Heart left ventricle (tissue), 16 donors: Measurements from ENCODE around the gene L2HGDH. TPM values are rescaled to one million over a fixed set of nuclear protein-coding genes. Genes with fewer than 3 reads are reported as not detected.
A peak's percentile ranks its signal among the peaks of the same experiment; 100 is the strongest.

ENCODE experiments used
- ATAC-seq, 4 donors: fragments of 200-7000 bp; cut with Tn5 transposase; one replicate each; pipeline ENCODE4 v1.9.1; 2020 to 2022; ENCODE audit warnings: moderate library complexity in 4 of 4, mild to moderate bottlenecking in 3 of 4, moderate number of reproducible peaks in 1 of 4
- DNase-seq, 5 donors: peaks; one replicate each; pipeline ENCODE4 v3.0.0-alpha.2; 2020
- H3K27ac ChIP-seq, 12 donors: fragments of 200-600 bp; sonication (generic) in 4 of 12; one replicate each; pipeline versions ENCODE4 v1.5.0 to v1.8.0; 2016 to 2022; ENCODE audit warnings: mild to moderate bottlenecking in 2 of 12
- H3K27me3 ChIP-seq, 9 donors: fragments of 200-600 bp; sonication (generic) in 2 of 9; one replicate each; pipeline versions ENCODE4 v1.5.1 to v1.8.0; 2016 to 2022; ENCODE audit warnings: mild to moderate bottlenecking in 3 of 9
- H3K36me3 ChIP-seq, 9 donors: fragments of 200-600 bp; sonication (generic) in 2 of 9; one replicate each; pipeline versions ENCODE4 v1.5.0 to v1.8.0; 2018 to 2022; ENCODE audit warnings: mild to moderate bottlenecking in 2 of 9
- H3K4me1 ChIP-seq, 12 donors: fragments of 200-600 bp; sonication (generic) in 4 of 12; one replicate each; pipeline versions ENCODE4 v1.5.0 to v1.8.0; 2016 to 2022; ENCODE audit warnings: mild to moderate bottlenecking in 3 of 12
- H3K4me3 ChIP-seq, 12 donors: fragments of 200-600 bp; sonication (generic) in 4 of 12; one replicate each; pipeline versions ENCODE4 v1.5.0 to v1.8.0; 2017 to 2022; ENCODE audit warnings: mild to moderate bottlenecking in 9 of 12, moderate library complexity in 4 of 12
- H3K9me3 ChIP-seq, 12 donors: fragments of 200-600 bp; sonication (generic) in 4 of 12; one replicate each; pipeline versions ENCODE4 v1.5.0 to v1.8.0; 2016 to 2022; ENCODE audit warnings: mild to moderate bottlenecking in 1 of 12
- CTCF ChIP-seq, 12 donors: fragments of 200-600 bp; sonication (generic) in 4 of 12; IDR thresholded peaks; one replicate each; pipeline versions ENCODE4 v1.5.0 to v1.8.0; 2018 to 2022; ENCODE audit warnings: antibody characterized with exemption in 12 of 12, mild to moderate bottlenecking in 5 of 12
- POLR2A ChIP-seq, 2 donors: fragments of 450-650 bp; IDR thresholded peaks; one replicate each; pipeline ENCODE4 v1.6.1; 2017; ENCODE audit warnings: antibody characterized with exemption in 2 of 2, mild to moderate bottlenecking in 2 of 2, moderate library complexity in 2 of 2
- WGBS, 4 donors: extraction: QIAGEN DNeasy Blood & Tissue Kit in 2 of 4; methylation state at CpG; one replicate each; pipeline versions ENCODE4 v1.1.5 to v1.1.7; 2013 to 2018; 5-methylcytosine and 5-hydroxymethylcytosine counted together
- intact Hi-C, 10 donors: fragments of 100-400 bp; cut with DNase I; formaldehyde crosslinking; loops; one replicate each; pipeline versions ENCODE4 v1.11.1 to v1.14.2; 2022
- polyA plus RNA-seq, 2 donors: library from polyadenylated mRNA; stranded (reverse); fragments of 200-250 nt; gene quantifications; one replicate each; pipeline ENCODE4 v1.2.3, GENCODE V29; 2013
- total RNA-seq, 9 donors: library from RNA; depleted of rRNA in 2 of 9; stranded (reverse); fragments of >200 nt in 2 of 9; fragmentation: NEBNext Ultra II Directional in 3 of 9; extraction: Animal tissue kit (Norgen Biotek cat#: 25700) in 3 of 9; gene quantifications; one replicate each; pipeline versions ENCODE4 v1.1.0 to v1.2.4, GENCODE V29; 2016 to 2023
- donor health status: ischemic (EF 13 %, LVEDD 7.1; RV severe dilation, severe dysfunction).
- donor health status: healthy with polysubstance abuse.
- donor health status: DM: no; HTN: yes; CAD: no.
- donor health status: DM: no; HTN: no; CAD: no.
- donor health status: ischemic (EF 25% LVEDD 6.9; RV normal size, moderate dysfunction).
- donor health status: ischemic (EF 25% LVEDD 5.7; RV mildly dilated, moderate dysfunction).
- donor health status: healthy.
- donor health status: DM: yes; HTN: yes; CAD: no.
- donor health status: ischemic (EF 35%, LVEDD 5.7; RV mildly dilated, moderate dysfunction).
- donor health status: nonischemic (EF 11% LVEDD 7.7; RV severe dilation, severe dysfunction).
- donor health status: DM: yes; HTN: yes; CAD: no.
- donor health status: PGD.
- donor health status: ischemic (EF 29% LVEDD 5.4; RV normal size, mild dysfunction).
- donor health status: nonischemic (EF 23%, LVEDD 6.1; RV moderate dilation, normal function).

Gene L2HGDH
- total and polyA plus RNA-seq, 11 donors: 2.5 to 12.2 (median 9.1) TPM

- H3K9me3 ChIP-seq: no peaks in the 10 kb centered on the region
- ATAC-seq (no peak), DNase-seq (no peak)
- intact Hi-C loops: no loop called here
- no peak overlapping the region for H3K27ac ChIP-seq
- peaks cover 0 to 60% (median 22%) of the 10 kb centered on the region in 12 donors for H3K4me1 ChIP-seq
- no peaks in the 10 kb centered on the region for H3K27me3 ChIP-seq
- 56 to 68% (median 61%) methylated on average over 2 of the region's 2 CpGs for WGBS, 4 donors
- no peak for TF ChIP-seq POLR2A (IDR thresholded peaks at IDR 0.05)
- TF ChIP-seq CTCF (IDR thresholded peaks at IDR 0.05): no peak
- H3K4me3 ChIP-seq: no peak overlapping the region
- H3K36me3 ChIP-seq: no peaks in the 10 kb centered on the region
Observed at GRCh38 chr14:50215416-50215815, 96.6 kb downstream of the L2HGDH start.

GRCh38 chr14:50213795-50214194 lies 98.2 kb downstream of the L2HGDH start:
- ATAC-seq (no peak), DNase-seq (no peak)
- peak overlapping the region in 1 of 12 donors; percentile 9 for H3K27ac ChIP-seq
- 55 to 59% (median 56%) methylated on average over 2 of the region's 2 CpGs for WGBS, 4 donors
- no peak overlapping the region for H3K4me3 ChIP-seq
- no peak for TF ChIP-seq POLR2A (IDR thresholded peaks at IDR 0.05)
- TF ChIP-seq CTCF (IDR thresholded peaks at IDR 0.05): no peak
- H3K27me3 ChIP-seq: no peaks in the 10 kb centered on the region
- peaks cover 0 to 47% (median 18%) of the 10 kb centered on the region in 12 donors for H3K4me1 ChIP-seq
- intact Hi-C loops: no loop called here
- H3K9me3 ChIP-seq: no peaks in the 10 kb centered on the region
- no peaks in the 10 kb centered on the region for H3K36me3 ChIP-seq

GRCh38 chr14:50212726-50213125 lies 99.3 kb downstream of the L2HGDH start:
- Histone ChIP-seq H3K36me3 (no peaks in the 10 kb centered on the region), H3K9me3 (no peaks in the 10 kb centered on the region), H3K27me3 (no peaks in the 10 kb centered on the region), H3K4me1 (peaks cover 0 to 45% (median 18%) of the 10 kb centered on the region in 12 donors), H3K27ac (peak overlapping the region in 1 of 12 donors; percentile 9), H3K4me3 (no peak overlapping the region)
- WGBS, 4 donors: 20 to 37% (median 28%) methylated on average over 3 of the region's 3 CpGs
- intact Hi-C loops: no loop called here
- TF ChIP-seq CTCF (IDR thresholded peaks at IDR 0.05) (no peak), POLR2A (IDR thresholded peaks at IDR 0.05) (no peak)
- DNase-seq (no peak), ATAC-seq (no peak)

- intact Hi-C loops: no loop called here
- no peaks in the 10 kb centered on the region for H3K36me3 ChIP-seq
- no peak overlapping the region for H3K4me3 ChIP-seq
- H3K4me1 ChIP-seq: peaks cover 0 to 30% (median 9%) of the 10 kb centered on the region in 12 donors
- 41 to 61% (median 56%) methylated on average over 1 of the region's 1 CpG for WGBS, 4 donors
- no peak for DNase-seq
- H3K9me3 ChIP-seq: no peaks in the 10 kb centered on the region
- no peak overlapping the region for H3K27ac ChIP-seq
- peak in 1 of 4 donors; percentile 42 for ATAC-seq
- H3K27me3 ChIP-seq: no peaks in the 10 kb centered on the region
- TF ChIP-seq POLR2A (IDR thresholded peaks at IDR 0.05) (no peak), CTCF (IDR thresholded peaks at IDR 0.05) (no peak)
Observed at GRCh38 chr14:50210074-50210473, 102.0 kb downstream of the L2HGDH start.
